Esophagus (tissue), 2 donors: ENCODE measurements around the gene DISP2. TPM values are rescaled to one million over a fixed set of nuclear protein-coding genes. Genes with fewer than 3 reads are reported as not detected.

ENCODE experiments used
- H3K27ac ChIP-seq, 2 donors: one replicate each; pipeline ENCODE4 v1.5.1; 2013; ENCODE audit warnings: low read depth in 2 of 2, mild to moderate bottlenecking in 2 of 2, inconsistent platforms in 1 of 2, low read length in 1 of 2, moderate library complexity in 1 of 2
- H3K27me3 ChIP-seq, 2 donors: one replicate each; pipeline ENCODE4 v1.6.1; 2013; ENCODE audit warnings: low read length in 2 of 2, control low read depth in 1 of 2, mild to moderate bottlenecking in 1 of 2; ENCODE audit not compliant: insufficient read depth in 2 of 2, control insufficient read depth in 1 of 2
- H3K36me3 ChIP-seq, 2 donors: one replicate each; pipeline ENCODE4 v1.6.1; 2013; ENCODE audit warnings: low read length in 1 of 2; ENCODE audit not compliant: control insufficient read depth in 2 of 2, insufficient read depth in 2 of 2
- H3K4me1 ChIP-seq, 2 donors: one replicate each; pipeline ENCODE4 v1.6.1; 2013; ENCODE audit warnings: low read length in 1 of 2; ENCODE audit not compliant: control insufficient read depth in 2 of 2, insufficient read depth in 2 of 2
- H3K4me3 ChIP-seq, 2 donors: one replicate each; pipeline ENCODE4 v1.5.1; 2013; ENCODE audit warnings: low read length in 2 of 2, mild to moderate bottlenecking in 2 of 2, low read depth in 1 of 2, moderate library complexity in 1 of 2
- H3K9me3 ChIP-seq, 2 donors: one replicate each; pipeline ENCODE4 v1.6.1; 2013; ENCODE audit warnings: mild to moderate bottlenecking in 2 of 2, low read depth in 1 of 2, low read length in 1 of 2, moderate library complexity in 1 of 2; ENCODE audit not compliant: control insufficient read depth in 2 of 2, insufficient read depth in 1 of 2
- WGBS, 2 donors: extraction: QIAGEN DNeasy Blood & Tissue Kit; methylation state at CpG; one replicate each; pipeline ENCODE4 v1.1.7; 2013; 5-methylcytosine and 5-hydroxymethylcytosine counted together
- polyA plus RNA-seq, 2 donors: library from polyadenylated mRNA; stranded (reverse); fragments of 200-250 nt; gene quantifications; one replicate each; pipeline ENCODE4 v1.2.3, GENCODE V29; 2013
- donor health status: healthy with polysubstance abuse.
- donor health status: Bipolar disorder and iron deficiency.

The DISP2 gene
- polyA plus RNA-seq, 2 donors, result 0.33 to 1.3 TPM

- Histone ChIP-seq H3K27me3 (no peaks in the 10 kb centered on the region), H3K9me3 (no peaks in the 10 kb centered on the region), H3K36me3 (no peaks in the 10 kb centered on the region), H3K27ac (peak overlapping the region in 1 of 2 donors; percentile 68), H3K4me3 (peak overlapping the region; percentile 25 to 44), H3K4me1 (peaks cover 7 to 14% of the 10 kb centered on the region in 2 donors)
- WGBS, 2 donors, result 11% methylated on average over 82 to 91 of the region's 91 CpGs
These were observed 9.9 kb downstream of the DISP2 start for GRCh38 chr15:40367686-40368611.

GRCh38 chr15:40368719-40369473, 10.9 kb downstream of the DISP2 start:
- whole genome bisulfite sequencing, 2 donors, result 91 to 94% methylated on average over 24 of the region's 24 CpGs
- H3K9me3 ChIP-seq, result no peaks in the 10 kb centered on the region
- no peak overlapping the region for H3K4me3 ChIP-seq
- no peak overlapping the region for H3K27ac ChIP-seq
- H3K27me3 ChIP-seq, result no peaks in the 10 kb centered on the region
- peaks cover 7 to 14% of the 10 kb centered on the region in 2 donors for H3K4me1 ChIP-seq
- H3K36me3 ChIP-seq, result no peaks in the 10 kb centered on the region

- H3K36me3 ChIP-seq, result no peaks in the 10 kb centered on the region
- no peak overlapping the region for H3K4me3 ChIP-seq
- no peaks in the 10 kb centered on the region for H3K27me3 ChIP-seq
- no peak overlapping the region for H3K27ac ChIP-seq
- 89% methylated on average over 10 of the region's 10 CpGs for WGBS, 2 donors
- no peaks in the 10 kb centered on the region for H3K9me3 ChIP-seq
- peaks cover 7 to 14% of the 10 kb centered on the region in 2 donors for H3K4me1 ChIP-seq
These were observed 11.5 kb downstream of the DISP2 start for GRCh38 chr15:40369474-40369869.

- Histone ChIP-seq H3K4me3 (no peak overlapping the region), H3K9me3 (no peaks in the 10 kb centered on the region), H3K4me1 (peaks cover 7 to 14% of the 10 kb centered on the region in 2 donors), H3K27ac (no peak overlapping the region), H3K36me3 (no peaks in the 10 kb centered on the region), H3K27me3 (no peaks in the 10 kb centered on the region)
- WGBS, 2 donors, result 89 to 90% methylated on average over 13 of the region's 13 CpGs
These were observed 12.0 kb downstream of the DISP2 start for GRCh38 chr15:40369971-40370370.

- H3K36me3 ChIP-seq, result no peaks in the 10 kb centered on the region
- H3K9me3 ChIP-seq, result no peaks in the 10 kb centered on the region
- H3K27me3 ChIP-seq, result no peaks in the 10 kb centered on the region
- H3K4me1 ChIP-seq, result peaks cover 0 to 3% of the 10 kb centered on the region in 2 donors
- no peak overlapping the region for H3K4me3 ChIP-seq
- 45 to 58% methylated on average over 2 of the region's 2 CpGs for WGBS, 2 donors
- H3K27ac ChIP-seq, result no peak overlapping the region
These were observed 15.0 kb downstream of the DISP2 start for GRCh38 chr15:40372981-40373380.

- Histone ChIP-seq H3K9me3 (no peaks in the 10 kb centered on the region), H3K27ac (no peak overlapping the region), H3K4me1 (peaks cover 0 to 2% of the 10 kb centered on the region in 2 donors), H3K4me3 (no peak overlapping the region), H3K27me3 (no peaks in the 10 kb centered on the region), H3K36me3 (no peaks in the 10 kb centered on the region)
- 80 to 84% methylated on average over 3 of the region's 3 CpGs for WGBS, 2 donors
These were observed 19.6 kb downstream of the DISP2 start for GRCh38 chr15:40377606-40378005.

- Histone ChIP-seq H3K4me3 (no peak overlapping the region), H3K27ac (no peak overlapping the region), H3K27me3 (no peaks in the 10 kb centered on the region), H3K9me3 (no peaks in the 10 kb centered on the region), H3K4me1 (peaks cover 0 to 2% of the 10 kb centered on the region in 2 donors), H3K36me3 (no peaks in the 10 kb centered on the region)
- WGBS, 2 donors, result 85 to 91% methylated on average over 4 of the region's 4 CpGs
These were observed 21.4 kb downstream of the DISP2 start for GRCh38 chr15:40379374-40379773.

GRCh38 chr15:40379853-40380252, 21.8 kb downstream of the DISP2 start:
- H3K27me3 ChIP-seq, result no peaks in the 10 kb centered on the region
- 12 to 33% methylated on average over 4 of the region's 4 CpGs for WGBS, 2 donors
- peak overlapping the region in 1 of 2 donors; percentile 60 for H3K27ac ChIP-seq

GRCh38 chr15:40380636-40381035, 22.6 kb downstream of the DISP2 start:
- Histone ChIP-seq H3K27ac (no peak overlapping the region), H3K4me1 (peaks cover 0 to 2% of the 10 kb centered on the region in 2 donors), H3K9me3 (no peaks in the 10 kb centered on the region), H3K36me3 (no peaks in the 10 kb centered on the region), H3K27me3 (no peaks in the 10 kb centered on the region), H3K4me3 (no peak overlapping the region)
- 93% methylated on average over 10 of the region's 10 CpGs for WGBS, 2 donors

More at GRCh38 chr15:40379853-40380252, 21.8 kb downstream of the DISP2 start:
- Histone ChIP-seq H3K4me3 (no peak overlapping the region), H3K4me1 (peaks cover 0 to 2% of the 10 kb centered on the region in 2 donors), H3K9me3 (no peaks in the 10 kb centered on the region), H3K36me3 (no peaks in the 10 kb centered on the region)
